NK-92 treated with Interleukin-12 subunit alpha and Interleukin-12 subunit beta, amount 100 ng/mL, for 24 hours (cell line): ENCODE data around the gene GUCA2B.

Experiments used
- DNase-seq: peaks from one replicate; lab custom pipeline; 2025; lab: John Stamatoyannopoulos, UW

GUCA2B gene

GRCh38 chr1:42167611-42168390 is 14.6 kb downstream of the GUCA2B start:
- no peak for DNase-seq

- no peak for DNase-seq
Measured at GRCh38 chr1:42168391-42168670, 15.1 kb downstream of the GUCA2B start.

GRCh38 chr1:42168763-42169162 is 15.6 kb downstream of the GUCA2B start:
- DNase-seq = no peak

GRCh38 chr1:42170779-42171621 is 17.8 kb downstream of the GUCA2B start:
- no peak for DNase-seq

GRCh38 chr1:42171679-42172266 is 18.6 kb downstream of the GUCA2B start:
- DNase-seq = no peak

GRCh38 chr1:42172381-42173133 is 19.3 kb downstream of the GUCA2B start:
- DNase-seq = no peak

- DNase-seq = peak; percentile 32
Measured at GRCh38 chr1:42173155-42173933, 20.1 kb downstream of the GUCA2B start.

- no peak for DNase-seq
Measured at GRCh38 chr1:42173961-42174735, 20.9 kb downstream of the GUCA2B start.

GRCh38 chr1:42175314-42176054 is 22.3 kb downstream of the GUCA2B start:
- no peak for DNase-seq

- no peak for DNase-seq
Measured at GRCh38 chr1:42176902-42177519, 23.8 kb downstream of the GUCA2B start.

- DNase-seq = no peak
Measured at GRCh38 chr1:42177541-42177981, 24.4 kb downstream of the GUCA2B start.

- DNase-seq = no peak
Measured at GRCh38 chr1:42178249-42178648, 25.0 kb downstream of the GUCA2B start.

GRCh38 chr1:42179275-42179674 is 26.1 kb downstream of the GUCA2B start:
- DNase-seq = no peak

GRCh38 chr1:42179900-42180329 is 26.7 kb downstream of the GUCA2B start:
- no peak for DNase-seq

- no peak for DNase-seq
Measured at GRCh38 chr1:42181687-42182086, 28.5 kb downstream of the GUCA2B start.

GRCh38 chr1:42183210-42183956 is 30.2 kb downstream of the GUCA2B start:
- DNase-seq = no peak

- no peak for DNase-seq
Measured at GRCh38 chr1:42183957-42184268, 30.7 kb downstream of the GUCA2B start.

- DNase-seq = no peak
Measured at GRCh38 chr1:42184616-42185015, 31.4 kb downstream of the GUCA2B start.

GRCh38 chr1:42186152-42186551 is 32.9 kb downstream of the GUCA2B start:
- DNase-seq = no peak
